GM18873 (cell line): Measurements from ENCODE around the gene GAL3ST2.
"Not testable (repeated sequence)": the region's sequence is repeated elsewhere in the genome, so short reads cannot be mapped to it uniquely, and the experiment has no call there.

Experiments used
- ATAC-seq: cut with Tn5 transposase; IDR thresholded peaks from one replicate; pipeline ENCODE4 v1.9.1; 2021; ENCODE audit warnings: mild to moderate bottlenecking, moderate library complexity, moderate number of reproducible peaks; ENCODE audit not compliant: unreplicated experiment, low FRiP score

GAL3ST2 gene

DNA sequence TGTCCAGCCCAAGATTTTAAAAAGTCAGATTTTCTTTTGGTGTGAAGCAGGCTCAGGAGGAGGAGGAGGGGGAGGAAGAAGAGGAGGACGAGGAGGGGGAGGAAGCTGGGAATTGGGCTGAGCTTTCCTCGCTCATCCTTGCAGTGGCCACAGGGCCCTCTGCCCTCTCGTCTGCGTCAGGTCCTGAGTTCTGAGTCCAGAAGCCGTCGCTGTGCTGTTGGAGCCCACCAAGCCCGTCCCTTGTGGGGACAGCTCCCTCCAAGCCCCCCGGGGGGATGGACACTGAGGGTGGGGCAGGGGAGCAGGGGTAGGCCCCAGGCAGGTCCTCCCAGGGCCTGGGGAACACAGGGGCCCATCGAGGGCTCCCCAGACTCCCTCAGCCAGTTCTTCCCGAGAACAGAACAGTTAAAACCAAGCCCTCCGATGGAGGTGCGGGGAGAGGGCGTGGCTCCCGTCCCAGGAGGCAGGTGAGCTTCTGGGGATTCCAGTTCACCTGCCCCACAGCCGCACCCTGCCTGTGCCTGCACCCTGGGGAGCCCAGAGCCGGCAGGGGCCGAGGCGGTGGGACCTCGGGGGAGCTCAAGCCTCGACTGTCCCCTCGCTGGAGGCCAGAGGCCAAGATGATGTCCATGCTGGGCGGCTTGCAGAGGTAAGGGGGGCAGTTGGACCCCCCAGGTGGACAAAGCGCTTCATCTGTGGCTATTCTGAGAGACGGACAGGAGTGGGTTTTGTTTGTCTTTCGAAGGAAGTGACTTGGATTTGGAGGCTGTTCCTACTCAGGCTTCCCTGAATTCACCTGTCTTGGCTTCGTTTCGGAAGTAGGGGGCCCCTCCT, at the start of gene GAL3ST2:
Gene GAL3ST2 (plus strand): TSS at position 487 of the 834 bp plus-strand sequence. CDS start 134 bp downstream, at position 621.
- no peak for ATAC-seq

DNA sequence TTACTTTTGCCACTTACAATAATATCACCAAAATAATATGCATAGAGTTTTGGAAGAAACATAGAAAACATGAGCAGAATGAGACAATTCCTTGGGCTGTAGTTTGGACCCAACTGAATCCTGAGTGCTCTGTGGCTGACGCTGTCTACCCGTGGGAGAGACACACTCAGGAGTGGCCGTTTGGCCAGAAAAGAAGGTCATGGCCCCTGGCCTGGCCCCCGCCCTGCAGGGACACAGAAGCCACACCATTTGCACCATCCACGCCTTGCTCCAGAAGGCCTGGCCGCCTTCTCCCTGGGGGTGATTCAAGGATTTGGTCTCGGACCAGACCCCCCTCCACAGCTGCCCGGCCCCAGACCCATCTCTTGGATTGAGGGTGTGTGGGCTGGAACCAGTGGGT, 48.6 kb upstream of the GAL3ST2 start:
- ATAC-seq, result no peak

DNA sequence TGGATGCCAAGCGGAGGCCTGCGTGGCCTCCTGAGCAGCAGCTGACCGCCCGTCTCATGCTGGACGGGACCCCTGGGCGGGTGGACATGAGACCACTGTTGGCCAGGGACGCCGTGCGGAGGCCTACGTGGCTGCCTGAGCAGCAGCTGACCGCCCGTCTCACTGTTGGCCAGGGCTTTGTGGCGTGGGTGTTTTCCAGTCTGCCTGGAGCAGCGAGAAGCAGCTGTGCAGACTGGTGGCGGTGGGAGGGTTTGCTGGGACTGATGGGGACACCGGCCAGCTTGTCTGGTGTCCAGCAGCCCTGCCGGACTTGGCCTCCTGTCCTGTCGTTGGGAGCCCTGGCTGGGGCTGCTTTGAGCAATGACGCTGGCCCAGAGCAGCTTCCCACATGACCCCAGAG, 48.0 kb upstream of the GAL3ST2 start:
- ATAC-seq, result no peak

DNA sequence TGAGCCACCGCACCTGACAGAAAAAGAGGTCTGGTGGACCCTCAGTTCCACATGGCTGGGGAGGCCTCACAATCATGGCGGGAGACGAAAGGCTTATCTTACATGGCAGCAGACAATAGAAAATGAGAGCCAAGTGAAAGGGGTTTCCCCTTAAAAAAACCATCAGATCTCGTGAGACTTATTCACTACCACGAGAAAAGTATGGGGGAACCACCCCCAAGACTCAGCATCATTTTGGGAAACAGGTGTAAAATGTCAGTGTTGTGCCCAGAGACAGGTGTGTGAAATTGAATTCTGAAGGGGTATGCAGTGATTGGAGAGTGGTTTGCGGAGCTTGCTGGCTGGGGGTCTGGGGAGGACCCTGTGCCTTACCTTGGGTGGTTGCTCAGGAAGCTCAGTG, 46.8 kb upstream of the GAL3ST2 start:
- no peak for ATAC-seq

DNA sequence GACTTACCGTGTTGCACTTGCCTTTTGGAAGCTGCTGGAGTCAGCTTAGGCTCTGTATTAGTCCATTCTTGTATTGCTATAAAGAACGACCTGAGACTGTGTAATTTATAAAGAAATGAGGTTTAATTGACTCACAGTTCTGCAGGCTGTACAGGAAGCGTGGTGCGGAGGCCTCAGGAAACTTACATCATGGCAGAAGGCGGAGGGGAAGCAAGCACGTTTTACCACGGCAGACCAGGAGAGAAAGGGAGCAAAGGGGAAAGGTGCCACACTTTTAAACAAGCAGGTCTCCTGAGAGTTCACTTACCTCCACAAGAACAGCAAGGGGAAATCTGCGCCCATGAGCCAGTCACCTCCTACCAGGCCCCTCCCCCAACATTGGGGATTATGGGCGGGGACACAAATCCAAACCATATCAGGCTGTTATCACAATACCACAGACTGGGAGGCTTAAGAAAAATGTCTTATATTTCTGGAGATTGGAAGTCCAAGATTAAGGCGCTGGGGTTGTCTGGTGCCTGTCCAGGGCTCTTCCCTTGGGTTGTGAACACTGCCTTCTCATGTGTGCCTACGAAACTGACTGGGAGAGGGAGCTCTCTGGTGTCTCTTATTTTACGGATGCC, 45.8 kb upstream of the GAL3ST2 start:
- no peak for ATAC-seq

DNA sequence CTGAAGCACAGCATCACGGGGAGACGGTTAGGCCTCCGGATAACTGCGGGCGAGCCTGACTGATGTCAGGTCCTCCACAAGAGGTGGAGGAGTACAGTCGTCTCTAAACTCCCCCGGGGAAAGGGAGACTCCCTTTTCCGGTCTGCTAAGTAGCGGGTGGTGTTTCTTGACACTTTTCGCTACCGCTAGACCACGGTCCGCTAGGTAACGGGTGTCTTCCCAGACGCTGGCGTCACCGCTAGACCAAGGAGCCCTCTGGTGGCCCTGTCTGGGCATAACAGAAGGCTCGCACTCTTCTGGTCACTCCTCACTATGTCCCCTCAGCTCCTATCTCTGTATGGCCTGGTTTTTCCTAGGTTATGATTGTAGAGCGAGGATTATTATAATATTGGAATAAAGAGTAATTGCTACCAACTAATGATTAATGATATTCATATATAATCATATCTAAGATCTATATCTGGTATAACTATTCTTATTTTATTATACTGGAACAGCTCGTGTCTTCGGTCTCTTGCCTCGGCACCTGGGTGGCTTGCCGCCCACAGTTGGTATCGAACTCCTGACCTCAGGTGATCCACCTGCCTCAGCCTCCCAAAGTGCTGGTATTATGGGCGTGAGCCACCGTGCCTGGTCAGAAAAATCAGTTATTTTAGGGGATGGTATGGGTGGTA, 44.0 kb upstream of the GAL3ST2 start:
- not testable (repeated sequence) for ATAC-seq

DNA sequence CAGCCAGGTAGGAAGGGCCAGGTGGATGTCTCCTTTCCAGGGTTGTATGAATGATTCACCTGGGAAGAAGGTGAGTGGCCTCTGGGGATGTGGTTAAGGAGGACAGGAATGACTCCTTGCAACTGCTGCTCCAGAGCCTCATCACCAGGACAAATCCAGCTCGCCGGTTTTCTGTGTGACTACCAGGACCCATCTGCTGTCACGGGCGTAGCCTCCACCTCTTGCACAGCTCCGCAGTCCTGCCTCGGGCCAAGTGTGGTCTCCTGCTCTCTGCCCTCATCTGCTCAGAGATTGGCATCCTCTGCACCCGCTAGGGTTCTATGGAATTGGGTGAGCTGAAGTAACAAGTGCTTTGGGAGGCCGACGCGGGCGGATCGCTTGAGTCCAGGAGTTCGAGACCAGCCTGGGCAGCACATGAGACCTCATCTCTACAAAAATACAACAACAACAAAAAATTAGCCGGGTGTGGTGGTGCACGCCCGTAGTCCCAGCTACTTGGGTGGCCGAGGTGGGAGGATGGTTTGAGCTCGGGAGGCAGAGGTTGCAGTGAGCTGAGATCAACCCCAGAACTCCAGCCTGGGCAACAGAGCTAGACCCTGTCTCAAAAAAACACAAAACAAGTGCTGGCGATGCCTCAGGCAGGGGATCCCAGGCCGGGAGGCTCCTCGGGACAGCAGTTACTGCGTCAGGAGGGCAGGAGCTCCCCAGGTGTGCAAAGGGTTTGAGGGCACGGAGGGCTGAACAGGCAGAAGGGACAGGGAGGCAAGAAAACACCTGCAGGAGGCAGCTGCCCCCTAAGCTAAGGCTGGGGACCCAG, 43.0 kb upstream of the GAL3ST2 start:
- no peak for ATAC-seq

DNA sequence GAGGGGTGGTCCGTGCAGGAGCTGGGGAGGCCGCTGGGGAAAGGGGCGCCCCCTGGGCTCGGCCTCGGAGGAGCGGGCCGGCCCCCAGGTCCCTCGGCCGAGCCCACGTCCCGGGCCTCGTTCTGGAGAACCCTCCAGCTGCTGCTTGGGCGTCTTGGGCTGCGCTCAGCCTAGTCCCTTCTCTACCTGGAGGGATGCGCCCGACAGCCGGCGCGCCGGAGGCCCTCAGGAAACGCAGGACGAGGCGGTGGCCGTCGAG, 42.5 kb upstream of the GAL3ST2 start:
- ATAC-seq, result no peak

DNA sequence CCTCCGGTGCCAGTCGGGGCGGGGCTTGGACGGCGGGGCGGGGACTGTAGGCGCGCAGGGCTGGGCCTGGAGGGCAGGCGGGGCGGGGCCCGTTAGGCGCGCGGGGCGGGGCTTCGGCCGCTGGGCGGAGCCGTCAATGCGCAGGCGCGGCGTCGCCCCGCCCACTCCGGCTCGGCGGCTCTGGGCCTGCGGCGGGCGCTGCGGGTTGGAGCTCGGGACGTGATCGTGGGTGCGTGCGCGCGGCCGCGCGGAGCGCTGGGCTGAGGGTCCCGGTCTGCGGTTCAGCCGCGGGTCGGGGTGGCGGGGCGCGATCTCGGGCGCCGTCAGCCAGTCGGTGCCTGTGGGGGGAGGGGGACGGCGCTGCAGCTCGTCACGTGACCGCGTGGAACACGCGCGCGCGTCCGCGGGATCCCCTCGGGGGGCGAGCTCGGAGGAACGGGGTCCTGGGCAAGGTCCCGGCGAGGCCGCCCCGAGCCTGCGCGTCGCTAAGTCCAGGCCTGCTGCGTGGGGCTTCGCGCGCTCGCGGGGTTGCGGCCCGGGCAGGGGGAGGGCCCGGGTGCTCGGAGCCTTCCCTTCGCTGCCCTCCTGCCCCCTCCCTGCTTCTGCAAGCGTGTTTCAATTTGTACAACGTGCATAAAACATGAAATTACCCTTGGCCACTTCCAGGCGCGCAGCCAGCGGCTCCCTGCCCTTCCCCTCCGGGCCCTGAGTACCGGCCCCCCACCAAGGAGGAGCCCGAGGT, 42.0 kb upstream of the GAL3ST2 start, which contains the start of gene D2HGDH:
Gene D2HGDH (plus strand): TSS at position 164 of the 742 bp plus-strand sequence. CDS start 595 bp downstream, outside the sequence.
- peak; percentile 66 for ATAC-seq

DNA sequence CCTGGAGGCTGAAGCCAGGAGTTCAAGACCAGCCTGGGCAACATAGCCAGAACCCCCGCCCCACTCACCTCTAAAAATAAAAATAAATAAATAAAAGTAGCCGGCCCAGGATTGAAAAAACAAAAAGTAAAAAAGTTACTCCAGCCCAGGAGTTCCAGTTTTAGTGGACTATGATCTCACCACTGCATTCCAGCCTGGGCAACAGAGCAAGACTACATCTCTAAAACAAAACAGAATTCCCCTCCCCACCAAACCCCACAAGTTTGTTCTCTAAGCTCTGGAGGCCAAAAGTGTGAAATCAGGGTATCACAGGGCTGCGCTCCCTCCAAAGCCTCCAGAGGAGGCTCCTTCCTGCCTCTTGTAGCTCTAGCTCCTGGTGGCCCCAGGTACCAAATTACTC, 40.5 kb upstream of the GAL3ST2 start:
- no peak for ATAC-seq

DNA sequence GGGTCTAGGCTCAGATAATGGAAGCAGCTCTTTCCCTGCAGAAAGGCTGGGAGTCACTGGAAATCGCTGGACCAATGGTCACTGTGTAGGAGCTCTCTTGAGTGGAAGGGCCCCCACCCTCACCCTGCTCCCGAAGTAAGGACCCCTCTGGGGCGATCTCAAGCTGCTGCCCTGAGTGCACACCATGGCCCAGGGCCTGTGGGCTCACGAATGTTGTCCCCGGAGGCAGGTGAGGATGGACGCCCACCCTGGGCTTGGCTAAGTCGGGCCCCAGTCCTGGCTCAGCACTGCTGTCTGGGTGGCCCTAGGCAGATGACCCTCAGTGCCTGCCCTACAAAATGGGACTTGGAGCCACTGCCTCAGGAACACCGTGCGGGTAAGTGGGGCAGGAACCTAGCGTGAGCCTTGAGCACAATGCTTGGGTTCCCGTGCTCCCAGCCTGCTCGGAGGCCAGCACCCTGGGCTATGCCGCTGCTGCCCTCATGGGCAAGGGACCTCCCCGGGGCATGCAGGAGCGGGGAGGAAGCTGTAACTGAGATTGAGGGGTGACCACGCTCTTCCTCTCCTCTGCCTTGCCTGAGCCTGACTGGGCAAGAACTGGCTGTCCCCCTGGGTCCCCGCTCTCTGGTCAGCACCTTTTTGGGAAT, 38.5 kb upstream of the GAL3ST2 start:
- no peak for ATAC-seq

DNA sequence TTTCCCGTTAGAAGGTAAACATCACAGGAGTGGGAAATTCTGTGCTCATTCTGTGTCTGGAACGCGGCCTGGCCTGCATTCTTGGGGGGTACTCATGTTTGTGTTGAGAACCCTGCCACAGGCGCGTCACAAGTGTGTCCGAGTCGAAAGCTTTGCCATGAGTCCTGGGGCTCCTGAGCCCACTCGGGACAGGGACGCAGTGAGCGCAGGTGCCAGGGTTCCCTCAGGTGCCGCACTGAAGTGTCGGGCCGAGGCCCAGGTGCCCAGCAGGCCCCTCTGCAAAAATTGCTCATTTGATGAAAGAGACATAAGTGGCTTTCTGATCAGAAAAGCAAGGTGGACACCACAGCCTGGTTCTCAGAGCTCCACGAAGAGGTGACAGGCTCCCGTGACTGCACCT, 37.4 kb upstream of the GAL3ST2 start:
- ATAC-seq, result no peak

DNA sequence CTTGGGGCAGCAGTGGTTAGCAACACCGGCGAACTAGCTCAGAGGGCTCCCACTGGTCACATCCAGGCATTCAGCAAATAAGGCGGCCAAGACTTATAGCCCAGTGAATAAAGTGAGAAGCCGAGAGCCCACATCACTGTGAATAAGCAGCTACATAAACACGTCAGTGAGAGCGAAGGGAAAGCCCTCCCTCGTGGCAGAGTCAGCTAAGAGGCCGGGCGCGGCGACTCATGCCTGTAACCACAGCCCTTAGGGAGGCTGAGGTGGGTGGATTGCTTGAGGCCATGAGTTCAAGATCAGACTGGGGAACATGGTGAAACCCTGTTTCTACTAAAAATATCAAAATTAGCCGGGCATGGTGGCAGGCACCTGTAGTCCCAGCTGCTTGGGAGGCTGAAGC, 37.0 kb upstream of the GAL3ST2 start:
- ATAC-seq, result no peak

DNA sequence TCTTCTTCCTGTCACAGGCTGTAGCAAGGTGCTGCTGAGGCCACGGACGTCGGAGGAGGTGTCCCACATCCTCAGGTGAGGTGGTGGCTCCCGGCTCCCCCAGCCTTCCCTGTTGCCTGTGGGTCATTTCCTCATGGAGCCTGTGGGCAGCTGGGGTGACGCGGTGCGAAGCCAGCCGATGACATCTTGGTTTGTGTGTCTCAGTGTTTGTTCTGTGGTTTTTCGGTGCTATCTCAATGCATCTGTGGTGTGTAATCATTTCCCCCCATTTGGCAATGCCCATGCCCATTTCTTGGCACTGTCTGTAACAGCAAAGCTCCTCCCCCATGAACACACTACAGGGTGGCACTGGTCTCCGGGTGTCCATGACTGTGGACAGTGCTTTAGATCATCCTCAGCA, 35.6 kb upstream of the GAL3ST2 start:
- no peak for ATAC-seq

DNA sequence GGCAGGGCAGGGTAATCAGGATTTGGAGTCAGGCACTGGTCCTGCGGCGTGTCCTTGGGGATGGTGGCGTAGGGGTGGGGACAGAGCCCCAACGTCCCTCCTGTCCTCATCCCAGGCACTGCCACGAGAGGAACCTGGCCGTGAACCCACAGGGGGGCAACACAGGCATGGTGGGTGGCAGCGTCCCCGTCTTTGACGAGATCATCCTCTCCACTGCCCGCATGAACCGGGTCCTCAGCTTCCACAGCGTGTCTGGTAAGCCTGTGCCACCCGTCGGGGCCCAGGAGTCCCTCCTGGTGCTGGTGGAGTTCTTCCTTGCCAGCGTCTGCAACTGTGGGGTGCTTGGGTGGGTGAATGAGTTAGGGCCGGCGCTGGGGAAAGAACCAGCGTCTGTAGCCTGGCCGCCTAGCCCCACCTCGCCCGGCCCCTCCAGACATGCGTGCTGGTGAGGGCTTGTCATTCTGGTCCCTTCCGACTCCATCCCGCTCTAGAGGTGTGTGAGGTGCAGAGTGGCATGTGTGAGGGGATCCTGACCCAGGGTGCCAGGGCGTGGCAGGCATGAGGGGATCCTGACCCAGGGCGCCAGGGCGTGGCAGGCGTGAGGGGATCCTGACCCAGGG, 34.2 kb upstream of the GAL3ST2 start:
- ATAC-seq, result no peak

DNA sequence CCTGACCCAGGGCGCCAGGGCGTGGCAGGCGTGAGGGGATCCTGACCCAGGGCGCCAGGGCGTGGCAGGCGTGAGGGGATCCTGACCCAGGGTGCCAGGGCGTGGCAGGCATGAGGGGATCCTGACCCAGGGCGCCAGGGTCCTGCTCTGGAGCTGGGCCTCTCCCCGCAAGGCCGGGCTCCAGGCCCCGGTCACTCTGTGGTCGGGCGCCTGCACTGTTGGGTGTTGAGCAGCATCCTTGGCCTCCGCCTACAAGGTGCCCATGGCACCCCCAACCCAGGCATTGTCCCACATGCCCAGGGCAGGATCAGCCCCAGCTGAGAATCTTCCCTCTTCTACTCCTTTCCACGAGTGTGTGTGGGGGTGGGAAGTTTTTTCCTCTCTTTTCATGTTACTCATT, 33.6 kb upstream of the GAL3ST2 start:
- not testable (repeated sequence) for ATAC-seq

DNA sequence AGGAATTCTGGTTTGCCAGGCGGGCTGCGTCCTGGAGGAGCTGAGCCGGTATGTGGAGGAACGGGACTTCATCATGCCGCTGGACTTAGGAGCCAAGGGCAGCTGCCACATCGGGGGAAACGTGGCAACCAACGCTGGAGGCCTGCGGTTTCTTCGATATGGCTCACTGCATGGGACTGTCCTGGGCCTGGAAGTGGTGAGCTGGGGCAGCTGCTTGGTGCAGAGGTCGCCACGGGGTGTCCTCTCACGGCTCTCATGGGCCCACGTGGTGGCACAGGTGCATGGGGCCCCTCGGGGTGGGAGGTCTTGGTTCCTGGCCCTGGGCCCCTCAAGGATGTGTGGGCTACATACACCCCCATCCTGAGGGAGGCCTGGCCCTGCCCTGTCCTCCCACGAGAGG, 33.0 kb upstream of the GAL3ST2 start:
- no peak for ATAC-seq

DNA sequence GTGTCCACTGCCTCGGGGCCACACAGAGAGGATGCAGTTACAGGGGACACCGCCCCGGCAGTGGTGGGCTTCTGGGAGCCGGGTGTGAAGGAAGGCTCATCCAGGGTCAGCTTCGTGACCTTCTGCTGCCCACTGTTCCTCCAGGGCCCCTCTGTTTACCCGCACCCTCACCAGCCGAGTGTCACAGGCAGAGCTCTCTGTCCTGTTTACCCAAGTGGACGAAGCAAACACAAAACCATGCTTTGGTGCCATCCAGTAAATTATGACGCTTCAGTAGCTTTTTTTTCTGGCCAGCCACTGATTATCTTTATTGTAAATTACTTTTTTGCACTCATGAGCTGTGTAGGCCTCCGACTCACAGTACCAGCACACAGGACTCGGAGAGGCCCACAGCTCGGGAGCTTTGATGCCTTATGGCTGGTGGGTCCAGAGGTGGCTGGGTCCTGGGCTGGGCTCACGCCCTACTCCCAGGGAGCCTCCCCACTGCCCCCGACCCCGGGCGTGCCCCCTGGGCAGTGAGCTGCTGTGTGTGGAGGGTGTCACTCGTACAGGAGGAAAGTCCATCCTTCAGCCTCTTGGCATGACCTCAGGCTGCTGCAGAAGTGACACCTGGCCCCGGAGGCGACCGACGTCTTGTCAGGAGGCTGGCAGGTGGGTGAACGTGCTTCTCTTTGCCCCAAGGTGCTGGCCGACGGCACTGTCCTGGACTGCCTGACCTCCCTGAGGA, 32.4 kb upstream of the GAL3ST2 start:
- ATAC-seq, result no peak

DNA sequence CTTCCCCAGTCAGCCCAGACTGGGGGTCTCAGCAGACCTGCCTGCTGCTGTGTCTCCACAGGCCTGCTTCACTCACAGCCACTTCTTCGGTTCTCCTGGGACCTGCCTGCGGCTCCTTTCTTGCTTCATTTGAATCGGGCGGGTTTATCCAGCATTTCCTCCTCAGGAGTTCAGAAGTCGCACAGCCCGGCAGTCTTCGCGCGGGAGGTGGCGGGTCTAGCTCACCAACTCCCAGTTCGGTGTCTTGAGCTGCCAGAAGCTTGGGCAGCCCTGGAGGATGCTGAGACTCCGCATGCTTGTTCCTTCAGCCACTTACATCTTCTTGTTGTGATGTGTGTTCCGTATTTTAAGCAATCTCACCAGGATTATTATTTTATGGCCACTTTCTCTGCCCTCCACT, 31.3 kb upstream of the GAL3ST2 start:
- no peak for ATAC-seq
